BE2C (cell line): ENCODE measurements around the gene SEMA7A.

Experiments used
- DNase-seq: peaks from one replicate; pipeline ENCODE4 v3.0.0-alpha.2; 2020
- H3K27me3 ChIP-seq: fragments of 250-450 bp; sonication (Bioruptor Pico); 2 replicates; pipeline ENCODE4 v1.5.1; 2020; ENCODE audit warnings: mild to moderate bottlenecking
- H3K36me3 ChIP-seq: fragments of 250-450 bp; sonication (Bioruptor Pico); 2 replicates; pipeline ENCODE4 v1.5.1; 2020; ENCODE audit warnings: mild to moderate bottlenecking
- H3K4me1 ChIP-seq: fragments of 250-450 bp; sonication (Bioruptor Pico); 2 replicates; pipeline ENCODE4 v1.5.1; 2020
- H3K4me3 ChIP-seq: 2 replicates; pipeline ENCODE4 v1.5.1; 2011; ENCODE audit warnings: low read depth, low read length
- H3K9me3 ChIP-seq: fragments of 250-450 bp; sonication (Bioruptor Pico); 2 replicates; pipeline ENCODE4 v1.5.1; 2020
- TF ChIP-seq, protein P1 (sequence below): IDR thresholded peaks from 2 replicates; pipeline ENCODE4 v1.5.1; 2012; ENCODE audit warnings: mild to moderate bottlenecking, low read depth, low read length

Gene SEMA7A

DNA sequence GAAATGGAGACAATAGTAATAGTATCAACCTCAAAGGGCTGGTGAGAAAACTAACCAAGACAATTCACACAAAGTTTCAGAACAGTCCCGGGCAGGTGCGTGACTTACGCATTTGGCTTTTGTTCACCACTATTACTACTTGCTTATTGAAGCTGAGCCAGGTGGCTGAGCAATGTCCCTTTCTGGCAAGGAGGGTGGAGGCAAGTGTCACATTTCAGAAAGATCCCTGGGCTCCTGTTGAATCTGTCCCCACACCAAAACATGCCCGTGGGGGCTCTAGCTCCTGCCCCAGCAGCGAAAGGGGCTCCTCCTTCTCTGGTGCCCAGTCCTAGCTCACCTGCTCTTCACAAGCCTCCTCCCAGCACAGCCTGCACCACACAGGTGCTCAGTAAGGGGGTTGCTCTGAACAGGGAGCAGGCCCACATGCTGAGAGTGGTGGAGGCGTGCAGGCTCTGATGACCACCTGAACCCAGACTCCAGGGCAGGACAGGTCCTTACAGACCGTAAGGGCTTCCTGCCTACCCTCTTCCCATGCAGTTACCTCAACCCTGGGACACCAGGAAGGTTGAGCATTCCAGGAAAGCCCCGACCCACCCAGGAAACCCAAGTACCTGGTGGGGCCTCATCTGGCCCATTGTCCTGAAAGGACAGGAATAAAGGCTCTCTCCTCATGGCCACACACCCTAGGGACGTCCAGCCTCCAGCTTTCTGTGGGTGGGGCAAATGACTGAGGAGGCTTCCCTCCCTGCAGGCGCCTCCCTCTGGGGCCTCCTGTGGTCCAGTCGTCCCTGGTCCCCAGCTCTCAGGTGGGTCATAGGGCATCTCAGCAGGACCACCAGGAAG, 32.6 kb downstream of the SEMA7A start:
- Histone ChIP-seq H3K4me3 (no peak overlapping the region), H3K36me3 (no peaks in the 10 kb centered on the region), H3K4me1 (no peaks in the 10 kb centered on the region), H3K27me3 (no peaks in the 10 kb centered on the region), H3K9me3 (no peaks in the 10 kb centered on the region)
- TF ChIP-seq, protein P1, sequence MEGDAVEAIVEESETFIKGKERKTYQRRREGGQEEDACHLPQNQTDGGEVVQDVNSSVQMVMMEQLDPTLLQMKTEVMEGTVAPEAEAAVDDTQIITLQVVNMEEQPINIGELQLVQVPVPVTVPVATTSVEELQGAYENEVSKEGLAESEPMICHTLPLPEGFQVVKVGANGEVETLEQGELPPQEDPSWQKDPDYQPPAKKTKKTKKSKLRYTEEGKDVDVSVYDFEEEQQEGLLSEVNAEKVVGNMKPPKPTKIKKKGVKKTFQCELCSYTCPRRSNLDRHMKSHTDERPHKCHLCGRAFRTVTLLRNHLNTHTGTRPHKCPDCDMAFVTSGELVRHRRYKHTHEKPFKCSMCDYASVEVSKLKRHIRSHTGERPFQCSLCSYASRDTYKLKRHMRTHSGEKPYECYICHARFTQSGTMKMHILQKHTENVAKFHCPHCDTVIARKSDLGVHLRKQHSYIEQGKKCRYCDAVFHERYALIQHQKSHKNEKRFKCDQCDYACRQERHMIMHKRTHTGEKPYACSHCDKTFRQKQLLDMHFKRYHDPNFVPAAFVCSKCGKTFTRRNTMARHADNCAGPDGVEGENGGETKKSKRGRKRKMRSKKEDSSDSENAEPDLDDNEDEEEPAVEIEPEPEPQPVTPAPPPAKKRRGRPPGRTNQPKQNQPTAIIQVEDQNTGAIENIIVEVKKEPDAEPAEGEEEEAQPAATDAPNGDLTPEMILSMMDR = no peak
- DNase-seq = no peak

GRCh38 chr15:74400313-74400860, 33.4 kb downstream of the SEMA7A start:
- Histone ChIP-seq H3K27me3 (no peaks in the 10 kb centered on the region), H3K4me1 (no peaks in the 10 kb centered on the region), H3K36me3 (no peaks in the 10 kb centered on the region), H3K4me3 (no peak overlapping the region), H3K9me3 (no peaks in the 10 kb centered on the region)
- TF ChIP-seq, protein P1 = no peak
- no peak for DNase-seq

- Histone ChIP-seq H3K4me3 (no peak overlapping the region), H3K9me3 (no peaks in the 10 kb centered on the region), H3K36me3 (no peaks in the 10 kb centered on the region), H3K27me3 (no peaks in the 10 kb centered on the region), H3K4me1 (no peaks in the 10 kb centered on the region)
- TF ChIP-seq, protein P1 = no peak
- DNase-seq = no peak
These were observed 34.0 kb downstream of the SEMA7A start for GRCh38 chr15:74399511-74400312.

DNA sequence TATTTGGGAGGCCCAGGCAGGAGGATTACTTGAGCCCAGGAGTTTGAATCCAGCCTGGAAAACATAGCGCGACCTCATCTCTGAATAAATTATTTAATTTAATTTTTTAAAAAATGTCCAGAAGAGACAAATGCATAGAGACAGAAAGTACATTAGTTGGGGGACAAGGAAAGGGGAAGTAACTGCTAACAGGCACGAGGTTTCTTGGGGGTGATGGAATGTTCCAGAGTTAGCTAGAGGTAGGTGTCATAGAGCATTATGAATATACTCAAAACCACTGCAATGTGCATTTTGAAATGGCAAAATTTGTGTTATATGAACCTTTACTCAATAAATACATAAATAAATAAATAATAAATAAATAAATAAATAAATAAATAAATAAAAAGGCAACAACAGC, 34.7 kb downstream of the SEMA7A start:
- H3K4me1 ChIP-seq = no peaks in the 10 kb centered on the region
- DNase-seq = no peak

DNA sequence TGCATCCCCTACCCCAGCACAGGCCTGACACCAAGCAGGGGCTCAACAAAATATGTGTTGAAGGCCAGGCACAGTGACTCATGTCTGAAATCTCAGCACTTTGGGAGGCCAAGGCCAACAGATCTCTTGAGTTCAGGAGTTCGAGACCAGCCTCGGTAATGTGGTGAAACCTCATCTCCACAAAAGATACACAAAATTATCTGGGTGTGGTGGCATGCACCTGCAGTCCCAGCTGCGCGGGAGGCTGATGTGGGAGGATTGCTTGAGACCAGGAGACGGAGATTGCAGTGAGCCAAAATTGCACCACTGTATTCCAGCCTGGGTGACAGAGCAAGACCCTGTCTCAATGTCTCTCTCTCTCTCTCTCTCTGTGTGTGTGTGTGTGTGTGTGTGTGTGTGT, 35.6 kb downstream of the SEMA7A start:
- H3K36me3 ChIP-seq = no peaks in the 10 kb centered on the region
- no peaks in the 10 kb centered on the region for H3K9me3 ChIP-seq
- H3K4me3 ChIP-seq = no peak overlapping the region
- no peaks in the 10 kb centered on the region for H3K27me3 ChIP-seq
- DNase-seq = no peak
- no peaks in the 10 kb centered on the region for H3K4me1 ChIP-seq
- TF ChIP-seq, protein P1 = no peak

More for the DNA sequence above, 34.7 kb downstream of the SEMA7A start:
- TF ChIP-seq, protein P1 = no peak
- Histone ChIP-seq H3K9me3 (no peaks in the 10 kb centered on the region), H3K4me3 (no peak overlapping the region), H3K27me3 (no peaks in the 10 kb centered on the region), H3K36me3 (no peaks in the 10 kb centered on the region)
